GM23338 (cell line): ENCODE measurements around the gene ARMH4. TPM values are rescaled to one million over a fixed set of nuclear protein-coding genes. Genes with fewer than 3 reads are reported as not detected.

ENCODE experiments used
- ATAC-seq: fragments of 200-7000 bp; cut with Tn5 transposase; 3 replicates; pipeline ENCODE4 v1.9.1; 2020
- DNase-seq: peaks from one replicate; pipeline ENCODE4 v3.0.0-alpha.2; 2015; ENCODE audit warnings: low spot score
- H2AFZ ChIP-seq: fragments of 200-600 bp; sonication (generic); 2 replicates; pipeline ENCODE4 v1.8.0; 2016; ENCODE audit warnings: antibody characterized with exemption, mild to moderate bottlenecking, moderate library complexity
- H3F3A ChIP-seq: fragments of 200-600 bp; sonication (generic); replicated peaks from 2 replicates; pipeline ENCODE4 v1.8.0; 2017; ENCODE audit warnings: antibody characterized with exemption, mixed run types, low read depth
- H3K27ac ChIP-seq: fragments of 200-600 bp; sonication (generic); 2 replicates; pipeline ENCODE4 v1.6.1; 2016; ENCODE audit warnings: low read depth
- H3K27me3 ChIP-seq: fragments of 200-600 bp; sonication (generic); 2 replicates; pipeline ENCODE4 v1.8.0; 2016; ENCODE audit warnings: mild to moderate bottlenecking, mixed run types, moderate library complexity; ENCODE audit not compliant: insufficient read depth
- H3K36me3 ChIP-seq: fragments of 200-600 bp; sonication (generic); 2 replicates; pipeline ENCODE4 v1.8.0; 2016; ENCODE audit warnings: mild to moderate bottlenecking; ENCODE audit not compliant: insufficient read depth
- H3K4me1 ChIP-seq: fragments of 200-600 bp; sonication (generic); 2 replicates; pipeline ENCODE4 v1.8.0; 2016; ENCODE audit warnings: mild to moderate bottlenecking, moderate library complexity; ENCODE audit not compliant: insufficient read depth
- H3K4me2 ChIP-seq: fragments of 200-600 bp; sonication (generic); 2 replicates; pipeline ENCODE4 v1.7.1; 2017; ENCODE audit warnings: mixed run types
- H3K4me3 ChIP-seq: fragments of 200-600 bp; sonication (generic); 2 replicates; pipeline ENCODE4 v1.6.1; 2016; ENCODE audit warnings: mixed run types
- H3K79me2 ChIP-seq: fragments of 200-600 bp; sonication (generic); replicated peaks from 2 replicates; pipeline ENCODE4 v1.8.0; 2017; ENCODE audit warnings: mild to moderate bottlenecking; ENCODE audit not compliant: insufficient read depth
- H3K9me2 ChIP-seq: fragments of 200-600 bp; sonication (generic); 2 replicates; pipeline ENCODE4 v1.8.0; 2017; ENCODE audit not compliant: insufficient read depth
- H4K20me1 ChIP-seq: fragments of 200-600 bp; sonication (generic); replicated peaks from 2 replicates; pipeline ENCODE4 v1.8.0; 2017; ENCODE audit warnings: mild to moderate bottlenecking; ENCODE audit not compliant: insufficient read depth
- H3K27ac Mint-ChIP-seq: 2 replicates; pipeline ENCODE4 v1.8.0; 2020; ENCODE audit warnings: inconsistent platforms, mild to moderate bottlenecking, moderate library complexity, mixed read lengths
- H3K27me3 Mint-ChIP-seq: 3 replicates; pipeline ENCODE4 v1.8.0; 2022; ENCODE audit warnings: low read depth, mild to moderate bottlenecking, moderate library complexity, mixed read lengths, inconsistent platforms; ENCODE audit not compliant: insufficient read depth, poor library complexity
- H3K36me3 Mint-ChIP-seq: 3 replicates; pipeline ENCODE4 v1.8.0; 2021; ENCODE audit warnings: low read depth, mild to moderate bottlenecking, inconsistent platforms, moderate library complexity, mixed read lengths
- H3K4me1 Mint-ChIP-seq: 3 replicates; pipeline ENCODE4 v1.8.0; 2020; ENCODE audit warnings: mild to moderate bottlenecking, inconsistent platforms, mixed read lengths
- H3K4me3 Mint-ChIP-seq: 3 replicates; pipeline ENCODE4 v1.8.0; 2021; ENCODE audit warnings: moderate library complexity, mild to moderate bottlenecking, inconsistent platforms, mixed read lengths
- H3K9me3 Mint-ChIP-seq: 3 replicates; pipeline ENCODE4 v1.8.0; 2020; ENCODE audit warnings: moderate library complexity, mild to moderate bottlenecking, inconsistent platforms, mixed read lengths
- CREB1 ChIP-seq: fragments of 250-450 bp; sonication (Bioruptor Pico); IDR thresholded peaks from 2 replicates; pipeline ENCODE4 v1.5.0; 2020; ENCODE audit warnings: low read depth, mild to moderate bottlenecking, moderate library complexity
- EZH2 ChIP-seq: fragments of 200-600 bp; sonication (generic); IDR thresholded peaks from one replicate; pipeline ENCODE4 v1.8.0; 2017; ENCODE audit warnings: antibody characterized with exemption, mild to moderate bottlenecking, low read depth; ENCODE audit not compliant: unreplicated experiment
- JUNB ChIP-seq: IDR thresholded peaks from one replicate; pipeline ENCODE4 v1.6.1; 2016; ENCODE audit warnings: antibody characterized with exemption; ENCODE audit not compliant: unreplicated experiment
- NANOG ChIP-seq: IDR thresholded peaks from 2 replicates; pipeline ENCODE4 v1.6.1; 2016; ENCODE audit warnings: antibody characterized with exemption, borderline replicate concordance
- POLR2AphosphoS5 ChIP-seq: IDR thresholded peaks from 2 replicates; pipeline ENCODE4 v1.6.1; 2016; ENCODE audit warnings: antibody characterized with exemption, low read depth
- STAT1 ChIP-seq: IDR thresholded peaks from one replicate; pipeline ENCODE4 v1.6.1; 2016; ENCODE audit warnings: antibody characterized with exemption; ENCODE audit not compliant: unreplicated experiment
- ZNF114 ChIP-seq: fragments of 250-450 bp; sonication (Bioruptor Pico); IDR thresholded peaks from 2 replicates; pipeline ENCODE4 v1.5.0; 2020; ENCODE audit warnings: mild to moderate bottlenecking, moderate library complexity
- ZNF331 ChIP-seq: fragments of 250-450 bp; sonication (Bioruptor Pico); IDR thresholded peaks from 2 replicates; pipeline ENCODE4 v1.5.0; 2020; ENCODE audit warnings: low read depth, mild to moderate bottlenecking, moderate library complexity
- polyA plus RNA-seq: library from polyadenylated mRNA; unstranded; fragments of >200 nt; fragmentation: Nextera tagmentation; extraction: Ambion mirVana; gene quantifications from 2 replicates; pipeline ENCODE4 v1.2.1, GENCODE V29; 2016
- total RNA-seq: library from RNA; depleted of rRNA; stranded (reverse); fragments of >200 nt; shearing (Covaris generic); gene quantifications from 2 replicates; pipeline ENCODE4 v1.2.3, GENCODE V29; 2014
- TF ChIP-seq, protein P1 (sequence below), 2 experiments: fragments of 200-600 bp in 1 of 2; sonication (generic) in 1 of 2; conservative IDR thresholded peaks; 2 replicates each; pipeline versions ENCODE4 v1.5.1 to v1.6.1; 2016 to 2017; ENCODE audit warnings: antibody characterized with exemption in 2 of 2, low read depth in 2 of 2, mild to moderate bottlenecking in 2 of 2, moderate library complexity in 1 of 2
- TF ChIP-seq, protein P2 (sequence below): IDR thresholded peaks from 2 replicates; pipeline ENCODE4 v1.6.1; 2016; ENCODE audit warnings: antibody characterized with exemption
- TF ChIP-seq, protein P3 (sequence below): fragments of 250-450 bp; sonication (Bioruptor Pico); IDR thresholded peaks from 2 replicates; pipeline ENCODE4 v1.5.0; 2020; ENCODE audit warnings: mild to moderate bottlenecking, moderate library complexity

Gene ARMH4
- total and polyA plus RNA-seq, 2 experiments from 2014 or later = 15.5 to 20.2 TPM

DNA sequence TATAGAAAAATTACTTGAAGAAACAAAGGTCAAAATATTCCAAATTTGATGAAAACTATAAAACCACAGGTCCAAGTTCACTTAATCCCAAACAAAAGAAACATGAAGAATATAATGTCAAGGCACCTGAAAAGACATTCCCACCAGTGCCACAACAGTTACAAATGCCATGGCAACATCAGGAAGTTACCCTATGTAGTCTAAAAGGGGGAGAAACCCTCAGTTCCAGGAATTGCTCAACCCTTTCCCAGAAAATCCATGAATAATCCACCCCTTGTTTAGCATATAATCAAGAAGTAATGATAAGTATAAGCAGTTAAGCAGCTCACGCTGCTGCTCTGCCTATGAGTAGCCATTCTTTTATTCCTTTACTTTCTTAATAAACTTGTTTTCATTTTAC is 44.2 kb upstream of the ARMH4 start:
- ATAC-seq = no peak
- Mint-ChIP-seq H3K36me3 (no peaks in the 10 kb centered on the region), H3K9me3 (no peaks in the 10 kb centered on the region), H3K4me1 (peaks cover 11% of the 10 kb centered on the region), H3K27me3 (peaks cover 2% of the 10 kb centered on the region), H3K4me3 (no peak overlapping the region), H3K27ac (no peak overlapping the region)
- no peak overlapping the region for H3K4me3 ChIP-seq
- 0 out of 2 replicates have a peak, but pooled peaks cover under 1% of the 10 kb centered on the region for H4K20me1 ChIP-seq
- H3K4me1 ChIP-seq = peaks cover 10% of the 10 kb centered on the region
- TF ChIP-seq JUNB (no peak), EZH2 (no peak), POLR2AphosphoS5 (no peak), NANOG (no peak), ZNF331 (CRISPR knock-in tag) (no peak), ZNF114 (CRISPR knock-in tag) (no peak), CREB1 (no peak), STAT1 (no peak)
- TF ChIP-seq, protein P1, sequence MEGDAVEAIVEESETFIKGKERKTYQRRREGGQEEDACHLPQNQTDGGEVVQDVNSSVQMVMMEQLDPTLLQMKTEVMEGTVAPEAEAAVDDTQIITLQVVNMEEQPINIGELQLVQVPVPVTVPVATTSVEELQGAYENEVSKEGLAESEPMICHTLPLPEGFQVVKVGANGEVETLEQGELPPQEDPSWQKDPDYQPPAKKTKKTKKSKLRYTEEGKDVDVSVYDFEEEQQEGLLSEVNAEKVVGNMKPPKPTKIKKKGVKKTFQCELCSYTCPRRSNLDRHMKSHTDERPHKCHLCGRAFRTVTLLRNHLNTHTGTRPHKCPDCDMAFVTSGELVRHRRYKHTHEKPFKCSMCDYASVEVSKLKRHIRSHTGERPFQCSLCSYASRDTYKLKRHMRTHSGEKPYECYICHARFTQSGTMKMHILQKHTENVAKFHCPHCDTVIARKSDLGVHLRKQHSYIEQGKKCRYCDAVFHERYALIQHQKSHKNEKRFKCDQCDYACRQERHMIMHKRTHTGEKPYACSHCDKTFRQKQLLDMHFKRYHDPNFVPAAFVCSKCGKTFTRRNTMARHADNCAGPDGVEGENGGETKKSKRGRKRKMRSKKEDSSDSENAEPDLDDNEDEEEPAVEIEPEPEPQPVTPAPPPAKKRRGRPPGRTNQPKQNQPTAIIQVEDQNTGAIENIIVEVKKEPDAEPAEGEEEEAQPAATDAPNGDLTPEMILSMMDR (conservative IDR thresholded peaks at IDR 0.05; ENCODE audit: low read depth in 2 of 2) = no peak
- TF ChIP-seq, protein P2, sequence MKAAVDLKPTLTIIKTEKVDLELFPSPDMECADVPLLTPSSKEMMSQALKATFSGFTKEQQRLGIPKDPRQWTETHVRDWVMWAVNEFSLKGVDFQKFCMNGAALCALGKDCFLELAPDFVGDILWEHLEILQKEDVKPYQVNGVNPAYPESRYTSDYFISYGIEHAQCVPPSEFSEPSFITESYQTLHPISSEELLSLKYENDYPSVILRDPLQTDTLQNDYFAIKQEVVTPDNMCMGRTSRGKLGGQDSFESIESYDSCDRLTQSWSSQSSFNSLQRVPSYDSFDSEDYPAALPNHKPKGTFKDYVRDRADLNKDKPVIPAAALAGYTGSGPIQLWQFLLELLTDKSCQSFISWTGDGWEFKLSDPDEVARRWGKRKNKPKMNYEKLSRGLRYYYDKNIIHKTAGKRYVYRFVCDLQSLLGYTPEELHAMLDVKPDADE = no peak
- no peaks in the 10 kb centered on the region for H3K27me3 ChIP-seq
- no peak overlapping the region for H3K27ac ChIP-seq
- no peak for DNase-seq
- no peak overlapping the region for H3K4me2 ChIP-seq
- H3K36me3 ChIP-seq = no peaks in the 10 kb centered on the region
- no peaks in the 10 kb centered on the region for H3F3A ChIP-seq
- H3K9me2 ChIP-seq = no peaks in the 10 kb centered on the region
- H3K79me2 ChIP-seq = peaks cover 10% of the 10 kb centered on the region
- H2AFZ ChIP-seq = no peak overlapping the region

DNA sequence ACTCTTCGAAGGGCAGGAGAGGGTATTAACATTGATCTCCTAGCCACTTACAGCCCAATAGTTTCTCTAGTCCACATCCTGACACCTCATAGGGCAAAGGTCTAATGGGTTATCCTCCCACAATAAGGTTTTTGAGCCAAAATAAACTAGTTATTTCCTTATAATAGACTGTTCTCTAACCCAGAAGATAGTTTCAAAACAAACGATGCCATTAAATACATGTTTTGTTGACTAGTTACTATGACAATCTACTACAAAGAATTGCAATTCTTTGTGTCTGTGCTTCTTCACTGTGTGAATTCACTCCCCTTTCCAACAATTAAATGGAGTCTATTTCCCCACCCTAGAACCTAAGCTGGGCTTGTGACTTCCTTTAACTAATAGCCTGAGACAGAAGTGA is 41.5 kb upstream of the ARMH4 start:
- Mint-ChIP-seq H3K4me3 (no peak overlapping the region), H3K4me1 (no peaks in the 10 kb centered on the region; the same call in 1 of the 3 replicates), H3K36me3 (no peaks in the 10 kb centered on the region), H3K9me3 (no peaks in the 10 kb centered on the region), H3K27me3 (peaks cover 2% of the 10 kb centered on the region), H3K27ac (no peak overlapping the region)
- no peak overlapping the region for H2AFZ ChIP-seq
- no peaks in the 10 kb centered on the region for H3K4me1 ChIP-seq
- ATAC-seq (no peak), DNase-seq (no peak)
- H3F3A ChIP-seq = no peaks in the 10 kb centered on the region
- no peak overlapping the region for H3K4me3 ChIP-seq
- no peaks in the 10 kb centered on the region for H3K79me2 ChIP-seq
- no peaks in the 10 kb centered on the region for H3K27me3 ChIP-seq
- no peak overlapping the region for H3K27ac ChIP-seq
- H4K20me1 ChIP-seq = no peaks in the 10 kb centered on the region
- H3K36me3 ChIP-seq = no peaks in the 10 kb centered on the region
- H3K4me2 ChIP-seq = no peak overlapping the region
- no peaks in the 10 kb centered on the region for H3K9me2 ChIP-seq
- TF ChIP-seq POLR2AphosphoS5 (no peak), ZNF331 (CRISPR knock-in tag) (no peak), JUNB (no peak), ZNF114 (CRISPR knock-in tag) (no peak), EZH2 (no peak), CREB1 (no peak)
- TF ChIP-seq, protein P3, sequence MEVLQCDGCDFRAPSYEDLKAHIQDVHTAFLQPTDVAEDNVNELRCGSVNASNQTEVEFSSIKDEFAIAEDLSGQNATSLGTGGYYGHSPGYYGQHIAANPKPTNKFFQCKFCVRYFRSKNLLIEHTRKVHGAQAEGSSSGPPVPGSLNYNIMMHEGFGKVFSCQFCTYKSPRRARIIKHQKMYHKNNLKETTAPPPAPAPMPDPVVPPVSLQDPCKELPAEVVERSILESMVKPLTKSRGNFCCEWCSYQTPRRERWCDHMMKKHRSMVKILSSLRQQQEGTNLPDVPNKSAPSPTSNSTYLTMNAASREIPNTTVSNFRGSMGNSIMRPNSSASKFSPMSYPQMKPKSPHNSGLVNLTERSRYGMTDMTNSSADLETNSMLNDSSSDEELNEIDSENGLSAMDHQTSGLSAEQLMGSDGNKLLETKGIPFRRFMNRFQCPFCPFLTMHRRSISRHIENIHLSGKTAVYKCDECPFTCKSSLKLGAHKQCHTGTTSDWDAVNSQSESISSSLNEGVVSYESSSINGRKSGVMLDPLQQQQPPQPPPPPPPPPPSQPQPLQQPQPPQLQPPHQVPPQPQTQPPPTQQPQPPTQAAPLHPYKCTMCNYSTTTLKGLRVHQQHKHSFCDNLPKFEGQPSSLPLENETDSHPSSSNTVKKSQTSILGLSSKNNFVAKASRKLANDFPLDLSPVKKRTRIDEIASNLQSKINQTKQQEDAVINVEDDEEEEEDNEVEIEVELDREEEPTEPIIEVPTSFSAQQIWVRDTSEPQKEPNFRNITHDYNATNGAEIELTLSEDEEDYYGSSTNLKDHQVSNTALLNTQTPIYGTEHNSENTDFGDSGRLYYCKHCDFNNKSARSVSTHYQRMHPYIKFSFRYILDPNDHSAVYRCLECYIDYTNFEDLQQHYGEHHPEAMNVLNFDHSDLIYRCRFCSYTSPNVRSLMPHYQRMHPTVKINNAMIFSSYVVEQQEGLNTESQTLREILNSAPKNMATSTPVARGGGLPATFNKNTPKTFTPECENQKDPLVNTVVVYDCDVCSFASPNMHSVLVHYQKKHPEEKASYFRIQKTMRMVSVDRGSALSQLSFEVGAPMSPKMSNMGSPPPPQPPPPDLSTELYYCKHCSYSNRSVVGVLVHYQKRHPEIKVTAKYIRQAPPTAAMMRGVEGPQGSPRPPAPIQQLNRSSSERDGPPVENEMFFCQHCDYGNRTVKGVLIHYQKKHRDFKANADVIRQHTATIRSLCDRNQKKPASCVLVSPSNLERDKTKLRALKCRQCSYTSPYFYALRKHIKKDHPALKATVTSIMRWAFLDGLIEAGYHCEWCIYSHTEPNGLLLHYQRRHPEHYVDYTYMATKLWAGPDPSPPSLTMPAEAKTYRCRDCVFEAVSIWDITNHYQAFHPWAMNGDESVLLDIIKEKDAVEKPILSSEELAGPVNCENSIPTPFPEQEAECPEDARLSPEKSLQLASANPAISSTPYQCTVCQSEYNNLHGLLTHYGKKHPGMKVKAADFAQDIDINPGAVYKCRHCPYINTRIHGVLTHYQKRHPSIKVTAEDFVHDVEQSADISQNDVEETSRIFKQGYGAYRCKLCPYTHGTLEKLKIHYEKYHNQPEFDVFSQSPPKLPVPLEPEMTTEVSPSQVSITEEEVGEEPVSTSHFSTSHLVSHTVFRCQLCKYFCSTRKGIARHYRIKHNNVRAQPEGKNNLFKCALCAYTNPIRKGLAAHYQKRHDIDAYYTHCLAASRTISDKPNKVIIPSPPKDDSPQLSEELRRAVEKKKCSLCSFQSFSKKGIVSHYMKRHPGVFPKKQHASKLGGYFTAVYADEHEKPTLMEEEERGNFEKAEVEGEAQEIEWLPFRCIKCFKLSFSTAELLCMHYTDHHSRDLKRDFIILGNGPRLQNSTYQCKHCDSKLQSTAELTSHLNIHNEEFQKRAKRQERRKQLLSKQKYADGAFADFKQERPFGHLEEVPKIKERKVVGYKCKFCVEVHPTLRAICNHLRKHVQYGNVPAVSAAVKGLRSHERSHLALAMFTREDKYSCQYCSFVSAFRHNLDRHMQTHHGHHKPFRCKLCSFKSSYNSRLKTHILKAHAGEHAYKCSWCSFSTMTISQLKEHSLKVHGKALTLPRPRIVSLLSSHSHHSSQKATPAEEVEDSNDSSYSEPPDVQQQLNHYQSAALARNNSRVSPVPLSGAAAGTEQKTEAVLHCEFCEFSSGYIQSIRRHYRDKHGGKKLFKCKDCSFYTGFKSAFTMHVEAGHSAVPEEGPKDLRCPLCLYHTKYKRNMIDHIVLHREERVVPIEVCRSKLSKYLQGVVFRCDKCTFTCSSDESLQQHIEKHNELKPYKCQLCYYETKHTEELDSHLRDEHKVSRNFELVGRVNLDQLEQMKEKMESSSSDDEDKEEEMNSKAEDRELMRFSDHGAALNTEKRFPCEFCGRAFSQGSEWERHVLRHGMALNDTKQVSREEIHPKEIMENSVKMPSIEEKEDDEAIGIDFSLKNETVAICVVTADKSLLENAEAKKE (CRISPR knock-in tag) = no peak
